ENCODE data around the gene ZNF524.

The ZNF524 gene

GRCh38 chr19:55646889-55647731, 47.0 kb downstream of the ZNF524 start:
- peak overlapping the region; percentile 90 for H3K4me3 ChIP-seq (ENCODE audit: low read length in 2 of 2)
- no peak for DNase-seq (ENCODE audit: low spot score)
- no peak overlapping the region for H2BK15ac ChIP-seq (ENCODE audit: low read length)
- H3K4ac ChIP-seq (ENCODE audit: low read length), result no peak overlapping the region
- H2AK5ac ChIP-seq (ENCODE audit: low read depth, low read length), result peak overlapping the region; percentile 86
- H3K23ac ChIP-seq (ENCODE audit: low read depth, low read length, poor library complexity), result no peak overlapping the region
- peak overlapping the region; percentile 91 for H3K4me2 ChIP-seq (ENCODE audit: insufficient read depth, low read length, poor library complexity, severe bottlenecking)
- peaks cover 34% of the 10 kb centered on the region for H3K79me1 ChIP-seq (ENCODE audit: low read depth, low read length)
- H2AFZ ChIP-seq (ENCODE audit: low read length), result peak overlapping the region; percentile 100
- no peak overlapping the region for H2BK12ac ChIP-seq (ENCODE audit: low read length)
- peak overlapping the region; percentile 44 for H2BK5ac ChIP-seq (ENCODE audit: low read length)
- H4K8ac ChIP-seq (ENCODE audit: low read depth, low read length), result no peak overlapping the region
- no peaks in the 10 kb centered on the region for H3K27me3 ChIP-seq (ENCODE audit: control insufficient read depth in 3 of 3, insufficient read depth in 3 of 3, low read depth in 1 of 3, low read length in 3 of 3)
- no peak overlapping the region for H2BK120ac ChIP-seq (ENCODE audit: low read depth, low read length)
- no CpG with 5 or more reads among the region's 14 CpGs for WGBS, 2 donors (ENCODE audit: extremely low coverage in 2 of 2, insufficient read length in 2 of 2, insufficient replicate concordance in 1 of 2)
- H3K27ac ChIP-seq (replicated peaks; ENCODE audit: low read length), result peak overlapping the region; percentile 41
- H3K36me3 ChIP-seq (replicated peaks in 1 of 2; ENCODE audit: control insufficient read depth in 2 of 2, insufficient read depth in 2 of 2, low read length in 2 of 2), result peaks cover 30 to 39% of the 10 kb centered on the region in 2 donors
- peak overlapping the region; percentile 100 for H3K18ac ChIP-seq (ENCODE audit: low read length)
- H3K4me1 ChIP-seq (ENCODE audit: control insufficient read depth in 2 of 2, insufficient read depth in 1 of 2, low read depth in 1 of 2, low read length in 2 of 2), result peaks cover 20 to 24% of the 10 kb centered on the region in 2 donors
- H3K14ac ChIP-seq (ENCODE audit: low read length), result no peak overlapping the region
- no peak overlapping the region for H4K91ac ChIP-seq (ENCODE audit: low read depth, low read length, poor library complexity)
- no peaks in the 10 kb centered on the region for H3K9me3 ChIP-seq (replicated peaks in 1 of 2; ENCODE audit: control insufficient read depth in 2 of 2, insufficient read depth in 1 of 2, low read depth in 1 of 2, low read length in 2 of 2)
- peak overlapping the region; percentile 81 for H3K9ac ChIP-seq (ENCODE audit: low read depth, low read length, poor library complexity)

DNA sequence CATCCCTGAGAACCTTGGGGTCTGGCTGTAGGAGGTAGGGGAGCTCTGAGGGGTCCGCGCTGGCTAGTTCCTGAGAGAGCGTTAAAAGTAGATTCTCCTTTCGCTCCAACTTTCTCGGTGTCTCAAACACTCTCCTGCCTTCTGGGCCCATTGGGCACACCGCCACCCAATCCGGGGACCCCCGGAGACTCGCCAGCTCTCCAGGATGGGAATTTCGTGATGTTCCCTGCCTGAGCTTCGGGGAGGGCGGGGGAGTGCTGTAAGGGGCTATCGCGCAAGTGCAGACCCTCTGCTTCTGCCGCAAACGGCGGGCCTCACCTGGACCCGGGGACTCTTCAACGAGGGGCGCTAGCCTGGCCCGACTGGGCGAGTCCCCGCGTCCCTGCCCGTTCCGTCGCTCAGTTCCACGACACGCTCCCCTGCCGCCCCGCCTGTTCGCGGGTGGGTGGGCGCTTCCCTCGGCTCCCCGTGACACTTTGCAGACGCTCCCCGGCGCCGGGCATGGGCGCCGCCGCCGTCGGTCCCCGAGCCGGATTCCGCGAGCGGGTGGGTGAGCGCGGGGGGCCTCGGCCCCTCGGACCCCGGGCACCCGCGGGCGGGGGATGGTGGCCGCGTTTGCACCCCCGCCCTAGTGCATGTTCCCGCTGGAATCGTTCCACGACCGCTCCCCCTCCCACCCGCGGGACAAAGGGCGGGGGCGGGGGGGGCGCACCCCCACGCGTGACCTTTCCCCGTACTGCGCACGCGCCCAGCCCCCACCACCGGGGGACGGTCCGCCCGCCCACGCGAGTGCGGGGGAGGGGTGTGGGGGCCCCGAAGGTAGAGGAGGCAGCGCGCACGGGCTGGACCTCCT, 47.9 kb downstream of the ZNF524 start, which contains the start of gene CCDC106:
Gene CCDC106 (plus strand): TSS at position 481 of the 853 bp plus-strand sequence. CDS start 835 bp downstream, outside the sequence.
- Histone ChIP-seq H2AK5ac (ENCODE audit: low read depth, low read length) (peak within 1 kb of the TSS; percentile 99), H2BK5ac (ENCODE audit: low read length) (peak within 1 kb of the TSS; percentile 44), H3K9ac (ENCODE audit: low read depth, low read length, poor library complexity) (peak within 1 kb of the TSS; percentile 99), H3K79me1 (ENCODE audit: low read depth, low read length) (peaks cover 27% of the 10 kb centered on the region), H3K27me3 (ENCODE audit: control insufficient read depth in 3 of 3, insufficient read depth in 3 of 3, low read depth in 1 of 3, low read length in 3 of 3) (no peaks in the 10 kb centered on the region), H3K27ac (replicated peaks; ENCODE audit: low read length) (peak within 1 kb of the TSS; percentile 75), H4K8ac (ENCODE audit: low read depth, low read length) (peak within 1 kb of the TSS; percentile 98), H2BK15ac (ENCODE audit: low read length) (peak within 1 kb of the TSS; percentile 92), H3K18ac (ENCODE audit: low read length) (peak within 1 kb of the TSS; percentile 100), H2BK12ac (ENCODE audit: low read length) (peak within 1 kb of the TSS; percentile 94), H3K4me2 (ENCODE audit: insufficient read depth, low read length, poor library complexity, severe bottlenecking) (peak within 1 kb of the TSS; percentile 91), H2AFZ (ENCODE audit: low read length) (peak within 1 kb of the TSS; percentile 100), H3K23ac (ENCODE audit: low read depth, low read length, poor library complexity) (peak within 1 kb of the TSS; percentile 91), H3K4ac (ENCODE audit: low read length) (peak within 1 kb of the TSS; percentile 93), H4K91ac (ENCODE audit: low read depth, low read length, poor library complexity) (no peak within 1 kb of the TSS), H3K4me1 (ENCODE audit: control insufficient read depth in 2 of 2, insufficient read depth in 1 of 2, low read depth in 1 of 2, low read length in 2 of 2) (peaks cover 16 to 20% of the 10 kb centered on the region in 2 donors), H3K9me3 (replicated peaks in 1 of 2; ENCODE audit: control insufficient read depth in 2 of 2, insufficient read depth in 1 of 2, low read depth in 1 of 2, low read length in 2 of 2) (no peaks in the 10 kb centered on the region), H3K14ac (ENCODE audit: low read length) (peak within 1 kb of the TSS; percentile 97), H3K36me3 (replicated peaks in 1 of 2; ENCODE audit: control insufficient read depth in 2 of 2, insufficient read depth in 2 of 2, low read length in 2 of 2) (peaks cover 29 to 43% of the 10 kb centered on the region in 2 donors), H3K4me3 (ENCODE audit: low read length in 2 of 2) (peak within 1 kb of the TSS; percentile 90), H2BK120ac (ENCODE audit: low read depth, low read length) (peak within 1 kb of the TSS; percentile 87)
- DNase-seq (ENCODE audit: low spot score), result peak; percentile 71
- no CpG with 5 or more reads among the region's 87 CpGs for WGBS, 2 donors (ENCODE audit: extremely low coverage in 2 of 2, insufficient read length in 2 of 2, insufficient replicate concordance in 1 of 2)

DNA sequence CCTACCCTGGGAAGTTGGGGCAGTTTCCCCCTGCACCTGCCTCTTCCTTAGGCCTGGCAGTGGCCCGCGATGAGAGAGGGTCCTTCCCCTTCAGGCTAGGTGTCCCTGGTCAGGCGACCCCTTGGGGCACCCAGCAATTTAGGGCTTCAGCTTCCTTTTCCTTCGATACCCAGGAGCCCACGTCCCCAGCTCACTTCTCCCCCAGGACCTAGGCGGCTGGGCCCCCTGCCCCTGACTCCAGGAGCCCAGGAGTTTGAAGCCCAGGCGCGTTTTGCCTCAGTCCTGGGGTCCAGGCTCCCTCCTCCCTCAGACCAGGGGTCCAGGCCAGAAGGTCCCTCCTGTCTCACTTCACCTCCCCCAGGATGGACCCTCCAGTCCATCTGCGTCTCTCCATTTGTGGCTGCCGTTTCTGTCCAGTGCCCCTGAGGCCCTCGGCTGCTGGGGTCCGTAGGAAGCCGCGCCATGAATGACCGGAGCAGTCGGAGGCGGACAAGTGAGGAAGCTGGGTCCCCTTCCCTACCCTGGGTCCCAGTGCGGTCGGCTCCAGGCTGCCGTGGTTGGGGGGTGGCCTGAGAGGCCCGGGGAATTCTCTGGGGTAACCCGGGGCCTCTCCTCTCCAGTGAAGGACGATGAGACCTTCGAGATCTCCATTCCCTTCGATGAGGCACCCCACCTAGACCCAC, 48.6 kb downstream of the ZNF524 start:
- Histone ChIP-seq H2AK5ac (ENCODE audit: low read depth, low read length) (peak overlapping the region; percentile 99), H4K8ac (ENCODE audit: low read depth, low read length) (peak overlapping the region; percentile 98), H3K9me3 (replicated peaks in 1 of 2; ENCODE audit: control insufficient read depth in 2 of 2, insufficient read depth in 1 of 2, low read depth in 1 of 2, low read length in 2 of 2) (no peaks in the 10 kb centered on the region), H2BK5ac (ENCODE audit: low read length) (peak overlapping the region; percentile 44), H2BK12ac (ENCODE audit: low read length) (peak overlapping the region; percentile 94), H3K4me3 (ENCODE audit: low read length in 2 of 2) (peak overlapping the region; percentile 90), H4K91ac (ENCODE audit: low read depth, low read length, poor library complexity) (no peak overlapping the region), H2BK120ac (ENCODE audit: low read depth, low read length) (peak overlapping the region; percentile 87), H3K14ac (ENCODE audit: low read length) (peak overlapping the region; percentile 89), H3K4ac (ENCODE audit: low read length) (peak overlapping the region; percentile 93), H3K4me2 (ENCODE audit: insufficient read depth, low read length, poor library complexity, severe bottlenecking) (peak overlapping the region; percentile 91), H3K36me3 (replicated peaks in 1 of 2; ENCODE audit: control insufficient read depth in 2 of 2, insufficient read depth in 2 of 2, low read length in 2 of 2) (peaks cover 28 to 43% of the 10 kb centered on the region in 2 donors), H3K27me3 (ENCODE audit: control insufficient read depth in 3 of 3, insufficient read depth in 3 of 3, low read depth in 1 of 3, low read length in 3 of 3) (no peaks in the 10 kb centered on the region), H3K79me1 (ENCODE audit: low read depth, low read length) (peaks cover 23% of the 10 kb centered on the region), H3K4me1 (ENCODE audit: control insufficient read depth in 2 of 2, insufficient read depth in 1 of 2, low read depth in 1 of 2, low read length in 2 of 2) (peaks cover 14 to 15% of the 10 kb centered on the region in 2 donors), H3K18ac (ENCODE audit: low read length) (peak overlapping the region; percentile 100), H2BK15ac (ENCODE audit: low read length) (peak overlapping the region; percentile 25), H3K27ac (replicated peaks; ENCODE audit: low read length) (peak overlapping the region; percentile 33), H3K9ac (ENCODE audit: low read depth, low read length, poor library complexity) (peak overlapping the region; percentile 99), H2AFZ (ENCODE audit: low read length) (peak overlapping the region; percentile 100), H3K23ac (ENCODE audit: low read depth, low read length, poor library complexity) (peak overlapping the region; percentile 80)
- no CpG with 5 or more reads among the region's 25 CpGs for WGBS, 2 donors (ENCODE audit: extremely low coverage in 2 of 2, insufficient read length in 2 of 2, insufficient replicate concordance in 1 of 2)
- no peak for DNase-seq (ENCODE audit: low spot score)
